ENCODE measurements around the gene NEAT1.
A peak's percentile ranks its signal among the peaks of the same experiment; 100 is the strongest.

The NEAT1 gene

DNA sequence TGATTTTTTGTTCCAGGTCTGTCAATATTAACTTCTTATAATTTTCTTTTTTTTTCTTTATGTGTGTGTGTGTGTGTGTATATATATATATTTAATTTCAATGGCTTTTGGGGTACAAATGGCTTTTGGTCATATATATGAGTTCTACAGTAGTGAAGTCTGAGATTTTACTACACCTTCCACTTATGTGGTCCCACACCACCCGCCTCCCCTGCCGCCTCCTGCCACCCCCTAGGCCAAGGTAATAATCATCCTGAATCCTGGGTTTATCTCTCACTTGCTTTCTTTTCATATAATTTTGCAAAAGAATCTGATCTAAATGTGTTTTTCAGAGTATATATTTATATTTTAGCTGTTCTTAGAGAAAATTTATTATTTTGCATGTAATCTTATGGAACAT is 11.1 kb downstream of the NEAT1 start:
- DNase-seq (ENCODE audit: low spot score) = no peak

DNA sequence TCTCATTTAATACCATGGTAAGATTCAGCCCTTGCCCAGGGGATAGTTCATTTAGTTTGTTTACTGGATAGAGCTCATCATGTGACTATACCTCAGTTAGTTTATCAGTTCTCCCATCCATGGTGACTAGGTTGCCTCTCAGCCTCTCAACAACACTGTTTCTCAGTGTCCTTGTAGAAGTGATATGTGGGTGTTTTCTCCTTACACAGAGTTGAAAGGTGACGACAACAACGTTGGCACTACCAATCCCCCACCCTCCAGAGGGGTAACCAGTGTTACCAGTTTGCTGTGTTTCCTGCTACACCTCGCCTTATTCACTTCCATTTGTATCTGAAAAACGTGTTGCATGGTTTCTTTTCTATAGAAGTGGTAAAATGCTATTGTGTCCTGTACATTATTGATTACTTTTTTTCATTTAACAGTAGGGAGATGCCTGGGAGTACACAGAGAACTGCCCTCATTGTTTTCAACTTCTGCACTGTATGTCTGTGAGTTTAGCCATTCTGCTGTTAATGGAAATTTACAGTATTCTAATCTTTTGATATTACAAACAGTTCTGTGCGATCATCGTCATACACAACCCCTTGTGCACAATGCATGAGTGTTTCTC is 11.6 kb downstream of the NEAT1 start:
- DNase-seq (ENCODE audit: low spot score) = peak; percentile 68

DNA sequence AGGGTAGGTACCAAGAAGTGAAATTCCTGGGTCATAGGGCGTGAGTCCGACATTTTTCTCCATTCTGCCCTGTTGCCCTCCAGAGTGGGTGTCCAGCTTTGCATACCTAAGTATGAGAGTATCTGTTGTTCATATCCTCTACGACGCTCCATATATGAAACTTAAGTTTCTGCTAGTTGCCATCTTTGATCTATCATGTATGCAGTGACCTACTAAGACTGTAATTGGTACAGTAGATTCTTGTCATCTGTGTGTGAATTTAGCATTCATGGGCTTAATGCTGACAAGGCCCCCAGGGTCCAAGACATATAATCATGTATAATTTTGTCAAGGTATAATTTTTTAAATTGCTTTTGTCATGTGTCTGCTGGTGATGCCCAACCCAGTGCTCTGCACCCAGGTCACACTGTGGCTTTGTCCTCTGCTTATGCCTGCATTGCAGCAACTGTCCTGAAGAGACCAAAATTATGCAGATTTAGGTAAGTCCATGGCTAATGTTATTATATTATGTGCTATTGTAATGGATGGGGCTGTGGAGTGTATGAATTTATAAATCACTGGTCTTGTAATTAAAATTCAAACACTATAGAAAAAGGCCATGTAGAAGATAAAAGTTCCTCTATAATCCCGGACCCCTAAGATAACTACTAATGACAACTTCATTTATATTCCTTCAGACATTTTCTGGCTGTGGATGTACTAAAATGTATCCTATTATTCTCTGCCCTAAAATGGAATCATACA is 12.2 kb downstream of the NEAT1 start:
- DNase-seq (ENCODE audit: low spot score) = no peak

DNA sequence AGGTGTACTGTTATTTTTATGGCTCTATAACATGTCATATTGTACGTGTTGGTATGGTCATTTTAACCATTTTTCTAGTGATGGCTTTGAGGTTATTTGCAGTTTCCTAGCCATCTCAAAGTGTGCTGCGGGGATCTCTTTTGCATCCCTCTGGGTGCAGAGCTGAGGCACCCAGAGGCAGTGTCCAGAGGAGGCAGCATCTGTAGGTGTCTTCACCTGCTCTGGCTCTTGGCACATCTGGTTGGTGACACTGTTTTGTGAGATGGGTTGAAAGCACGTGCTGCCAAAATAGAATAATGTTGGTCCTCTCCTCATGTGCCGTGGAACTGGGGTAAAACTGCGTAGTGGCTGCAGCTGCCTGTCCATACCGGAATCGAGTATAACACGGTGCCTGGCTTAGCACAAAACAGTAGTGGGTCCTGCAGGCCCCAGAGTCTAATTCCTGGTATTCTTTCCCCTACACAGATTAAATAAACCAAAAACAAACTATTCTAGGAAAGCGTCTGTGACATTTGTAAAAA is 12.9 kb downstream of the NEAT1 start:
- no peak for DNase-seq (ENCODE audit: low spot score)

DNA sequence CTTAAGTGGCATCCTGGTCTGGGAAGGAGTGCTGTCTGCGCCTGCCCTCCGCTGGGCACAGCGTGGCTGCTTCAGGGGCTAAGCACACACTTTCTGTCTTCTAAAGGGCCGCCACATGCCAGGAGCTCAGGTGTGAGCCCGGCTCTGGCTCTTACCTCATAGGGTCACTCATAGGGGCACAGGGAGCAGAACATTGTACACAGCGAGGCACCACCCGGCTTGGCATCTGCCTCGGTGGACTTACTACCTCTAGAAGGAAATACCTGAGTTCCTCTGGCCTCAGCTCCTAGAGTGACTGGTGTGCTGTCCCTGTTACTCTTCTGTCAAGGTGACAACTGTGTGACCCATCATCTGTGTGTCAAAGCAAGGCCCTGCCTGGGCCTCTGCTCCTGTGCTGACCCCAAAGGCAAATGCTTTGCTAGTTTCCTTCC is 13.4 kb downstream of the NEAT1 start:
- no peak for DNase-seq (ENCODE audit: low spot score)

DNA sequence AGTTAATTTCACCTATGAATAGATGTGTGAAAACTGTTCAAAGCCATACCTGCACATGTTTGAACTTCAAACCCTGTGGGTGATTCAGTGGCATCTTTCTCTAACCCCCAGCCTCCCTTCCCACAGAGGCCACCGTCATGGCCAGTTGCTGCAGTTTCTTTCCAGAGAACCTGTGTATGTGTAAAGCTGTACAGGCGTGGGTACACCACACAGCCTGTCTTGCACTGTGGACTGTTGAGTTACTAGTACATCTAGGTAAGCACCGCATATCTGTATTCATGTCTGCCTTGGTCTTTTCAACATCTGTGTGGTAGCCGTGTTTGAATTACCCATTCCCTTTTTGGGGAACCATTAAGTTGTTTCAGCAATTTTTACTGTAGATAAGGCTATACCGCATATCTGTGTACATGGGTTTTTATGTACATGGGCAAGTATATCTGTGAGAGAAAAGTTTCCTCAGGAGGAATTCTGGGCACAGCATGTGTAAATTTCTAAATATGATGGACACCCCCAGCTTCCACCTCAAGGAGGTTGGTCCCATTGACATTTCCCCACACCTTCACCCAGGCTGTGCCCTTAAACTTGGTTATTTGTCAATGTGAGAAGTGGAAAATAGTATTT is 13.9 kb downstream of the NEAT1 start:
- no peak for DNase-seq (ENCODE audit: low spot score)

DNA sequence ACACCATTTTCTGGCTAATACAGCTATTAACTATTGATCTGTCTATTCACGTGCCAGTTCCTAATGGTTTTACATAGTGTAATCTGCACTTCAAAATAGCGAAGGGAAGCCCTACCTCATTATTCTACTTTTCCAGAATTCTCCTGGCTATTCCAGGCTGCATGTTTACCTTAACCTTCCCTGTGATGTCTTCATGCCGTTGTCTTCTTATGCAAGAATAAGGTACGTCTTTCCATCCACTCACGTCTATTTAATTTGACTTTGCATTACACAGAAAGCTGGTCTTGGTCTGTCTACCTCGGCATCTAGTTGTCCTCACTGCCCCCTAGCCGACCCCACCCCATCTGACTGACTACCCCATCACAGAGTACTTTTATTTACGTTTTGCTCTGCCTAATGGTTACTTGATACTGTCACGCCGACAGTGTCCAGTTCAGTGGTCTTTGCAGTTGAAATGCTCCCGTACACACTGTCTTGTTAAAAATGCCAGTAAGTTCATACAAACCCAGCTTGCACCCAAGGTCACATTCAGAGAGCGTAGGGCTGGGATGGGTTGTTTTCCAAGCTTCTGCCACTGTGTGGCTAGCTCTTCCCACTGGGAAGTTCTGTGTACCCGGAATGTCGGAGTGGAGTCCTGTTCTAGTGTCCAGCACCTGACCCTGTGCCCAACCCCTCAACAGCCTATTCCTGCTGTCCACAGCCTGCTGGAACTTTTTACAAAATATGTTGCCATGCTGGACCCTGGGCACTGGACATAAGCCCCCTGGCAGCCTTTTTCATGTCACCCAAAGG is 15.0 kb downstream of the NEAT1 start:
- DNase-seq (ENCODE audit: low spot score) = no peak

DNA sequence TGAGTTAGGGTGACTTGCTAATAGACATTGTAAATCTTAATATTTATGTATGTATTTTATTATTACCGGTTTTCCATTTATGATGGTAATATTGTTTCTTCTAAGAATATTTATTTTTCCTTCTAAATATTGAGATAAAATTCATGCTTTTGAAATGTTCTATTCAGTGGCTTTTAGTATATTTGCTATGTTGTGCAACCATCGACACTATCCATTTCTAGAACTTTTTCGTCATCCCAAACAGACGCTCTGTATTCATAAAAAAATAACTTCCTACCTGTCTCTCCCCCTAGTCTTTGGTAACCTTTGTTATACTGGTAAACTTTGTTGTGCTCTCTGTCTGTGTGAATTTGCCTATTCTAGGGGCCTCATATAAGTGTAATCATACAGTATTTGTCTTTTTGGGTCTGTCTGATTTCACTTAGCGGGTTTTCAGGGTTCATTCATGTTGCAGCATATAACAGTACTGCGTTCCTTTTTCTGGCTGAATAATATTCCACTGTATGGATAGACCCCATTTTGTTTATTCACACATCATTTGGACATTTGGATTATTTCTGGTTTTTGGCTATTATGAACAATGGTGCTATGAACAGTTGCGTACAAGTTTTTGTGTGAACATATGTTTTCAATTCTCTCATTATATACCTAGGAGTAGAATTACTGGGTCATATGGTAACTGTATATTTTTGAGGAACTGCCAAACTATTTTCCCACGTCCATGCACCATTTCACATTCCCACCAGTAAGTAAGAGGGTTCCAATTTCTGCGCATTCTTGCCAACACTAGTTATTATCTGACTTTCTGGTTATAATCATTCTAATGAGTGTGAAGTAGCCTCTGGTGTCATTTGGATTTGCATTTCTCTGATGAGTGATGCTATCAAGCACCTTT is 15.9 kb downstream of the NEAT1 start:
- DNase-seq (ENCODE audit: low spot score) = peak; percentile 11

DNA sequence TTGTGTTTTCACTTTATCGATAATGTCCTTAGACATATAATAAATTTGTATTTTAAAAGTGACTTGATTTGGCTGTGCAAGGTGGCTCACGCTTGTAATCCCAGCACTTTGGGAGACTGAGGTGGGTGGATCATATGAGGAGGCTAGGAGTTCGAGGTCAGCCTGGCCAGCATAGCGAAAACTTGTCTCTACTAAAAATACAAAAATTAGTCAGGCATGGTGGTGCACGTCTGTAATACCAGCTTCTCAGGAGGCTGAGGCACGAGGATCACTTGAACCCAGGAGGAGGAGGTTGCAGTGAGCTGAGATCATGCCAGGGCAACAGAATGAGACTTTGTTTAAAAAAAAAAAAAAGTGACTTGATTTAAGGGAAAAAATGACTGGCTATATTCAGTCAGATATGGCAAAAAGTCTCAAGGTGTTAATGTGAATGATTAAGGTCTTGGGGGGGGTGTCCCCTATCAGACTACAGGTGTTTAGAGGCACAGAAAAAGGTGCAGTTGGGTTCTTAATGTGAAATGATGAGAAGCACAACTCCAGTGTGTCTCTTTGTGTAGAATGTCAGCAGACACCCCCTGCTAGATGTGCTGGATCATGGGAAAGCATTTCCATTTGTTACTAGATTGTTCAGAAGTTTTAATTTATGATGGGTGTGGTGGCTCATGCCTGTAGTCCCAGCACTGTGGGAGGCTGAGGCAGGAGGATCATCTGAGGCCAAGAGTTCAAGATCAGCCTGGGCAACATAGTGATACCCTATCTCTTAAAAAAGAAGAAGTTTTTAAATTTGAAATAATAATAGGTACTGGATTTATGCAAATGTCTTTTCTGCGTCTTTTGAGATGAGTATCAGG is 17.0 kb downstream of the NEAT1 start:
- DNase-seq (ENCODE audit: low spot score) = peak; percentile 12

DNA sequence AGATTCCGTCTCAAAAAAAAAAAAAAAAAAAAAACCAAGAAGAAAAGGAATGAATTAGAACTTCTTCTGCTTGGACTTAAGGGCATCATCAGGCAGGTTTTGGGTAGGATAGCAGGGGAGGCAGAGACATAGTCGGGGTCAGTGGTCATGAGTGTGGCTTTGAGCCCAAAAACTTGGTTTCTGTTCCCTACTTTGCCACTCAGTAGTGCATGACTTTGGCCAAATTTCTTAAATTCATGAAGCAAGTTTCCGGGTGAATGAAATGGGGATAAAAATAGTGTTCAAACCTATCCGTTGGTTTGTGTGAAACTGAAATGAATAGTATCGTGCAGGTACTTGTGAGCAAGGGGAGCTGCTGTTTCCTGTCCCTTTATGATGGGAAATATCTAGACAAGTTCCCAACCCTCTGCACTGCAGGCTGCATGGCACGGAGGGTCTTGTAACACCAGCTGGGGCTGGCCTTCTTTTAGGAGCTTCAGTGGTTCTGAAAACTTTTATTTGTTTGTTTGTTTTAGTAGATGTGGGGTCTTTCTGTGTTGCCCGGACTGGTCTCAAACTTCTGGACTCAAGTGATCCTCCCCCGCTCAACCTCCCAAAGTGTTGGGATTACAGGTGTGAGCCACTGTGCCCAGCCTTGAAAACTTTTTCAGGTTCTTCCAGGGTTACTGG is 18.4 kb downstream of the NEAT1 start:
- DNase-seq (ENCODE audit: low spot score) = peak; percentile 15

DNA sequence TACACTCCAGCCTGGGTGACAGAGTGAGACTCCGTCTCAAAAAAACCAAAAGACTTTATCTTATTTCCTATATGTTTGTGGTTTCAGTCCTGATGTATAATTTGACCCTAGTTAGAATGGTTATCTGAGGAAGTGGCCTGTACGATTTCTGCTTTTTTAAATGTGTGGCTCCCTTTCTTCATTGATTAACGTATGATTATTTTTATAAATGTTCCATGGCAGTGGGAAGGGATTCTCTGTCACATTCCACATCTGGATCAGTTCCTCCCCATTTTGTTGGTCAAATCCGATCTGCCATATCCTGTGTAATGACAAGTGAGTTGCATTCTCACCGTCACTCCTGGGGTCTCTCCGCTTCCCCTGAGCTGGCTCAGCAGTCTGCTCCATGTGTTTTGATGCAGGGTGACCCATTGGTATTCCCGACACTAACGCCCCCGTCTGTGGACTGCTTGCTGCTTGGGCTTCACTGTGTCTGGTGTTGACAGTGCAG is 20.3 kb downstream of the NEAT1 start:
- peak; percentile 17 for DNase-seq (ENCODE audit: low spot score)

DNA sequence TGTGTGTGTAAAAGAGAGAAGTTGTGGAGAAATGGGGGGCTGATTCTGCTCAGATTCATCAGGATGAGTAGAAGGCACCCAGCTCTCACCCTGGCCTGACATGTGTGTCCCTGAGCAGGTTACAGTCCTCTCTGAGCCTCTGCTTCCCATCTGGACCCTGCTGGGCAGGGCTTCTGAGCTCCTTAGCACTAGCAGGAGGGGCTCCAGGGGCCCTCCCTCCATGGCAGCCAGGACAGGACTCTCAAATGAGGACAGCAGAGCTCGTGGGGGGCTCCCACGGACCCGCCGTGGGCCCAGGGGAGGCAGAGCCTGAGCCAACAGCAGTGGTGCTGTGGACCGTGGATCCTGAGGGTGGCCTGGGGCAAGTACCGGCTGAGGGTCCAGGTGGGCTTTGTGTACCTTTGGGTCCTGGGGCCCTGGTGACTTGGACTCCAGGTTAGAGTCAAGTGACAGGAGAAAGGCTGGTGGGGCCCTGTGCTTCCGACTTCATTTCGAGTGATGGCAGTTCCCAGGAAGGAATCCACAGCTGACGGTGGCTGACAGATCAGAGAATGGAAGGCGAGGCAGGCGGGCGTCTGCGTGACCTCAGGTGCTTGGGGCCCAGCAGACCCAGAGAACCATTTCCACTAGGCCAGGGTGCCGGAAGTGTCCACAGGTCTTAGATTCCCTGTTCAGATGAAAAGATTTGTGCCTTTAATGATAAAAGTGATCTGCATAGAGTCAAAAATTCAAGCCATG is 21.9 kb downstream of the NEAT1 start:
- peak; percentile 14 for DNase-seq (ENCODE audit: low spot score)

DNA sequence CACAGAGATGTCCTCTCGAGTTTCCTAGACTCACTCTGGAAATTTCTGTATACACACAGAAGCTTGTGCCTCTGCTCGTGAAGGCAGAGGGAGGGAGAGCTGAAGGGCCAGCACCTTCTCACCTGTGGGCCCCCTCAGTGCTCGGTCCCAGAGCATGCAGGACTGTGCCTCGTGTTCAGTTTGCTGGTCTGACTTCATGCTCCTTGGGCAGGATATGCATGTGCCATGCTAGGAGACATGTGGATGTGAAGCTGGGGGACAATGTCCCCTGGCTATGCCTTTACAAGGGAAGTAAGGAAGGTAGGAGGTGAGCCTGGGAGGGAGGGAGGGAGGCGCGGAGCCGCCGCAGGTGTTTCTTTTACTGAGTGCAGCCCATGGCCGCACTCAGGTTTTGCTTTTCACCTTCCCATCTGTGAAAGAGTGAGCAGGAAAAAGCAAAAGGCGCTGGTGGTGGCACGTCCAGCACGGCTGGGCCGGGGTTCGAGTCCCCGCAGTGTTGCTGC is 22.6 kb downstream of the NEAT1 start:
- DNase-seq (ENCODE audit: low spot score) = peak; percentile 10

DNA sequence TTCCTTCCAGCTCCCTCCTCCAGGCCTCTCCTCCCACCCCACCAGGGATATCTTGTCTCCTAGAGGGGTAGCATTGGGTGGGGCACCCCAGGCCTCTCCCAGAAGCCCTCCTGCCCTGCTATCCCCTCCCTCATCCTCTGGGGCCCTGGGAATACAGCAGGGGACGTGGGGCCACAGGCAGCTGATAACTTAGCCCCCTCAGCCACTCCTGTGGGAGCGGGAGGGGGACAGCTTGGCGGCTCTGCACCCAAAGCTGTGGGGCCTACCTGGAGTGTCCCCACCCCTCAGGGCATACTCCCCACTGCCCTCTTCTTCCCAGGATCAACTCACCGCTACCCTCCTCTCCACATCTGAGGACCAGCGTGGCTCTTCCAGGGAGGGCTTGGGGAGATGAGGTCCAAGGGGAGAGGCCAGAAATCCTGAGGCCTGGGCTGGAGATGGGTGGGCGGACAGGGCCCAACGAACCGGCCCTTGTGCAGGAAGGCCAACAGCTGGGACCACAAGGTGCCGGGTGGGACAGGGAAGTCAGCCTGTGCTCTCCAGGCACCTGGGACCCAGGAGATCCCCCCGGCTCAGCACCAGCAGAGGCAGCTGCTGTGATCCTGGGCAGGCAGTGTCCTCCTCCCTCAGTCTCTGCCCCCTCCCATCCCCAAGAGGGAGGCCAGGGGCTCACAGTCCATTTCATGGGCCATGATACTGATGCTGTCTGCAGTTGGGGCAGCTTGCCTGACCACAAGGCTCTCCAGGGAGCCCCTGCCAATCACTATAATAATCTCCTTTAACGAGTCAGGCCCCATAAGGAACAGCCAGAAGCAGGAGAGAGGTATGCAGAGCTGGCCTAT is 23.2 kb downstream of the NEAT1 start:
- peak; percentile 7 for DNase-seq (ENCODE audit: low spot score)

DNA sequence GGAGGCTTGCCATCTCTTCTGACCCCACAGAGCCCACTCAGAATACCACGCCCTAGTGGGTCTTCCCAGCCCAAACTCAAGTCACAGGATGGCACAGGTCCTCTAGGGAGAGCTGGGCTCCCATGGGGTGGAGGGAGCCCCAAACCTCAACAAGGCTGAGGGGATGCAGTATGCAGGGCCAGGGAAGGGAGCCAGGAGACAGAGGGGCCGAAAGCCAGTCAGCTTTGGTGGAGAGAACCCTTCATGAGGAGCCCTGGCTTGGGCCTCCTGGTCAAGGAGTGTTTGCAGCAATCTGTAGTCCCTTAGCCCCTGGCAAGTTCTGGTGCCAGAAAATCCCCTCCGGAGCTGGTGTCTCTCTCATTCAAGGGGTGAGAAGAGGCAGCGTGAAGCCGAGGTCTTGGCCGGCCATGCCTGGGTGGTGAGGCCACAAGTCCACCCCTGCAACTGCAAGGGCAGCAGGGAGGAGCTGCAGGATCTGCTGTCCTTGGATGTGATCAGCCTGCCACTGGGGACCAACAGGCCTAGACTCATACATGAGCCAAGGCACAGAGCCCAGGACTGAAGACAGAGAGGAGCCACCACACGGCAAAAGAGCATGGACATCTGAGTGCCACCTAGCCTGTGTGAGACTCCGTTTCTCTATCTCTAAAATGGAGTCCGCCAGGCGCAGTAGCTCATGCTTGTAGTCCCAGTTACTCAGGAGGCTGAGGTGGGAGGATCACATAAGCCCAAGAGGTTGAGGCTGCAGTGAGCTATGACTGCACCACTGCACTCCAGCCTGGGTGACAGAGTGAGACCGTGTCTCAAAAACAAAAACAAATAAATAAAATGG is 24.1 kb downstream of the NEAT1 start:
- DNase-seq (ENCODE audit: low spot score) = peak; percentile 22

DNA sequence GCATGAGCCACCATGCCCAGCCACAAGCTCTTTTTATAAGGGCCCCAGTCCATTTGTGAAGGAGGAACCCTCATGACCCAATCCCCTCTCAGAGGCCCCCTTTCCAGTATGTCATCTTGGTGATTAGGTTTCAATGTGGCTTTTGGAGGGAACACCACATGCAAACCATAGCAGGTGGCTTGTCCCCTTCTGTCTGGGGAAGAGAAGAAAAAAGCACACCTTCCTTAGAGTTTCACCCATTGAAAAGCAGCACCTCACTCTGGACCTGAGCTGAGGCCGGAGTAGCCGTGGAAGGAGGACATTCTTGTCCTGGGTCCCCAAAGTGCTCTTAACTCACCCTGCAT is 25.4 kb downstream of the NEAT1 start:
- DNase-seq (ENCODE audit: low spot score) = no peak

Data from hematopoietic multipotent progenitor cell treated with erythropoietin and hydrocortisone succinate and interleukin-3 and kit ligand, for 15 days (in vitro differentiated cells).